Mucosa of rectum (tissue), 2 donors: ENCODE data around the gene DENND4A.

Experiments
- H3K27ac ChIP-seq, 2 donors: one replicate each; pipeline ENCODE4 v1.7.0; 2013; ENCODE audit warnings: inconsistent platforms in 2 of 2, low read depth in 2 of 2, low read length in 2 of 2
- H3K27me3 ChIP-seq, 2 donors: one replicate each; pipeline ENCODE4 v1.7.0; 2013; ENCODE audit warnings: low read length in 2 of 2; ENCODE audit not compliant: control insufficient read depth in 2 of 2, insufficient read depth in 2 of 2
- H3K36me3 ChIP-seq, 2 donors: one replicate each; pipeline ENCODE4 v1.7.0; 2013; ENCODE audit warnings: low read length in 2 of 2; ENCODE audit not compliant: control insufficient read depth in 2 of 2, insufficient read depth in 2 of 2
- H3K4me1 ChIP-seq, 2 donors: one replicate each; pipeline ENCODE4 v1.7.0; 2013; ENCODE audit warnings: low read length in 2 of 2, mild to moderate bottlenecking in 1 of 2; ENCODE audit not compliant: control insufficient read depth in 2 of 2, insufficient read depth in 2 of 2
- H3K4me3 ChIP-seq, 2 donors: one replicate each; pipeline ENCODE4 v1.7.0; 2013; ENCODE audit warnings: low read length in 2 of 2
- H3K9ac ChIP-seq, 2 donors: one replicate each; pipeline ENCODE4 v1.7.0; 2013; ENCODE audit warnings: low read length in 2 of 2, low read depth in 1 of 2, mild to moderate bottlenecking in 1 of 2
- H3K9me3 ChIP-seq, 2 donors: one replicate each; pipeline ENCODE4 v1.7.0; 2013; ENCODE audit warnings: low read length in 2 of 2; ENCODE audit not compliant: control insufficient read depth in 2 of 2
- donor health status: healthy.
- donor health status: Normal muscosa, but diverticular disease.

Gene DENND4A

DNA sequence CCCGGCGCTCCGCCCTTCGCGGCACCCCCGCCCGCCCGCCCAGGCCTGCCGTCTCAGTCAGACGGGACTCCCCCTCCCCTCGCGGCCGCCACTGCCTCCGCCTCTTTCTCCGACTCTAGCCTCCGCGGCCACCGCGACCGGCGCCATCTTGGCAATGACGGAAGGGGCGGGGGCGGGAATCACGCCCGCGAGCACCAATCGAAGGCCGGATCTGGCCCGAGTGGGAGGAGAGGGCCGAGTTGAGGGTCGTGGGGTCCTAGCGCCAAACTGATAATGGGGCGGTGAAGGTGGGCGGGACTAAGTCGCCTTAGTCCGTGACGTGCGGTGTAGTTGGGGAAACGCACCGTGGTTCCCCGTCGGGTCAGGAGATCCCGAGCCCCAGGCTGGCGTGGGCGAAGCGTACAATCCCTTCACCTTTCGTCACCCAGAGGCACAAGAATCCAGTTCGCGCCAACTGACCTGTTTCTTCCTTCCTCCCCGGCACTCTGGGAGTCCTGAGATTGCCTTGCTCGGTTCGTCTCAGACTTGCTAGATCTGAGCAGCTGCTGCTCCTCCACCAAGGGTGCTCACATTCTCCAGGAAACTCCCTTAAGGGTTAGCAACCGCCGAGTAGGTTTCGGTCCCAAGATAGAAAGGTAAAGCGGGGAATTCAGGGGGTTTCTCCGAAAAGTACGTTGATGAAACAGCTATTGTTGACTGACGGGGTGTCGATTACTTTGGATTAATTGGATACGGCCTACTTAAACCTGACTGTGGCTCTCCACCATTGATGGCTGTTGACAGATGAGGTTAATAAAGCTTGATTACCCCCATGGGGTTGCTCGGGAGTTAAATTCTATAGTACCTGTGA is at the start of gene DENND4A:
DENND4A (minus strand) TSS at position 156 of the 850 bp plus-strand sequence. CDS start 35,843 bp downstream, outside the sequence.
- H3K27me3 ChIP-seq, result no peaks in the 10 kb centered on the region
- peak within 1 kb of the TSS; percentile 95 to 99 for H3K4me3 ChIP-seq
- H3K9me3 ChIP-seq, result no peaks in the 10 kb centered on the region
- H3K27ac ChIP-seq, result peak within 1 kb of the TSS; percentile 97 to 99
- no peaks in the 10 kb centered on the region for H3K36me3 ChIP-seq
- H3K9ac ChIP-seq, result peak within 1 kb of the TSS; percentile 92 to 100
- H3K4me1 ChIP-seq, result peaks cover 0 to 15% of the 10 kb centered on the region in 2 donors

DNA sequence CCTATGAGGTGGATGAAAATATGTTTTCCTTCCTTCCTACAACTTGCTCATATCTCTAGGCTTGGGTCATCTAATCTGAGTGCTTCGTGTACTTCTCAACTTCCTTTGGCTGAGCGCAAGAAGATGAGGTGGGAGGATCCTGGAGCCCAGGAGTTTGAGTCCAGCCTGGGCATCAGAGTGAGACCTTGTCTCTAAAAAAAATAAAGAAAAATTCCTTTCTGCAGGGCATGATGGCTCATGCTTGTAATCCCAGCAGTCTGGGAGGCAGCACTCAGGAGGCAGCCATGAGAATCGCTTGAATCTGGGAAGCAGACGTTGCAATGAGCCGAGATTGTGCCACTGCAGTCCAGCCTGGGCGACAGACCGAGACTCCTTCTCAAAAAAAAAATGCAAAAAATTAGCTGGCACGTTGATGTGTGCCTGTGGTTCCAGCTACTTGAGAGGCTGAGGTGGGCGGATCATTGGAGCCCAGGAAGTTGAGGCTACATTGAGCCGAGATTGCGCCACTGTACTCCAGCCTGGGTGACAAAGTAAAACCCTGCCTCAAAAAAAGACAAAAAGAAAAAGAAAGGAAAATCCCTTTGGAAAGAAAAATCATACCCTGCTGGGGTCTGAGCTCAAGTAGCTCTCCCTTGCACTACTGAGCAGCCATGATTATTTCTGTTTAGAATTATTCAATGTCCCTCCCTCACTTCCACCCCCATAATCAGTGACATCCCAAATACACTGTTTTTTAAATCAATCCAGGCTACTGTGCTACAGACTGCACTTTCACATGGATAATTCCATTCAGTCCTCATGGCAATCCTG is 49.2 kb upstream of the DENND4A start:
- Histone ChIP-seq H3K27me3 (no peaks in the 10 kb centered on the region), H3K9ac (no peak overlapping the region), H3K9me3 (no peaks in the 10 kb centered on the region), H3K4me1 (no peaks in the 10 kb centered on the region), H3K27ac (no peak overlapping the region), H3K36me3 (no peaks in the 10 kb centered on the region), H3K4me3 (no peak overlapping the region)

DNA sequence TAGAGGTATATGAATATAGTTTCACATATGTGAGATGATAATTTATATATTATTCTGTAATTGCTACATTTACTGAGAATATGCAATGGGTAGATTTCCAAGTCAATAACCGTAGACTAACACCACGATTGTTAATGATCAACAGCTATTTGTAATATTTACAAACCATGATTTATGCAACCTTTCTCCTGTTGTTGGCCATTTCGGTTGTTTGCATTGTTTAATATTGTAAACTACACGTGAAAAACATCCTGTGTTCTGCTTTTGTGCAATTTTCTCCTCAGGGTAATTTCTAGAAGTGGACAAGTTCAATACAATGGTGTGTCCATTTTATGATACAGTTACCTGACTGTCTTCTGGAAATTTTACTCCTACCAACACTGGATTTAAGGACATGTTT is 47.9 kb upstream of the DENND4A start:
- Histone ChIP-seq H3K9me3 (no peaks in the 10 kb centered on the region), H3K27ac (no peak overlapping the region), H3K9ac (no peak overlapping the region), H3K36me3 (no peaks in the 10 kb centered on the region), H3K27me3 (no peaks in the 10 kb centered on the region), H3K4me3 (no peak overlapping the region), H3K4me1 (no peaks in the 10 kb centered on the region)

DNA sequence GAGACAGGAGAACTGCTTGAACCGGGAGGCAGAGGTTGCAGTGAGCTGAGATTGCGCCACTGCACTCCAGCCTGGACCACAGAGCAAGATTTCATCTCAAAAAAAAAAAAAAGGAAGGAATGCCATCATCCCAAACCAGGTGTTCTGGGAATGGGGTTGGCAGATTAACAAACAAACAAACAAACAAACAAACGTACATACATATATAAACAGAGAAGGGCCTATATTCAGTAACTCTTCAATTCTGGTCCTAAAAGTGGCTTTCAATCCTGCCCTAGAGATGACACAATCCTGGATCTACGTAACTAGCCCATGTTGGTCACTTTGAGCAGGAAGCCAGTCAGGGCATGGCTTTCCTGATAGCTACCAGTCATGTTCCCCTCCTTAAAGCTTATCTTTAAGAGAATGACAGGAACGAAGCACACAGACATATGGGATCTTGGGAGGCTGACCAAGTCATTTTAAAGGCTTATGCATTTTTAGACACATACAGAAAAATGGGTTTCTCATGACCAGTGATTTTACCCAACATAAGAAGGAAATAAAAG is 47.3 kb upstream of the DENND4A start:
- Histone ChIP-seq H3K36me3 (no peaks in the 10 kb centered on the region), H3K9ac (no peak overlapping the region), H3K27me3 (no peaks in the 10 kb centered on the region), H3K9me3 (no peaks in the 10 kb centered on the region), H3K4me1 (no peaks in the 10 kb centered on the region), H3K4me3 (no peak overlapping the region), H3K27ac (no peak overlapping the region)

DNA sequence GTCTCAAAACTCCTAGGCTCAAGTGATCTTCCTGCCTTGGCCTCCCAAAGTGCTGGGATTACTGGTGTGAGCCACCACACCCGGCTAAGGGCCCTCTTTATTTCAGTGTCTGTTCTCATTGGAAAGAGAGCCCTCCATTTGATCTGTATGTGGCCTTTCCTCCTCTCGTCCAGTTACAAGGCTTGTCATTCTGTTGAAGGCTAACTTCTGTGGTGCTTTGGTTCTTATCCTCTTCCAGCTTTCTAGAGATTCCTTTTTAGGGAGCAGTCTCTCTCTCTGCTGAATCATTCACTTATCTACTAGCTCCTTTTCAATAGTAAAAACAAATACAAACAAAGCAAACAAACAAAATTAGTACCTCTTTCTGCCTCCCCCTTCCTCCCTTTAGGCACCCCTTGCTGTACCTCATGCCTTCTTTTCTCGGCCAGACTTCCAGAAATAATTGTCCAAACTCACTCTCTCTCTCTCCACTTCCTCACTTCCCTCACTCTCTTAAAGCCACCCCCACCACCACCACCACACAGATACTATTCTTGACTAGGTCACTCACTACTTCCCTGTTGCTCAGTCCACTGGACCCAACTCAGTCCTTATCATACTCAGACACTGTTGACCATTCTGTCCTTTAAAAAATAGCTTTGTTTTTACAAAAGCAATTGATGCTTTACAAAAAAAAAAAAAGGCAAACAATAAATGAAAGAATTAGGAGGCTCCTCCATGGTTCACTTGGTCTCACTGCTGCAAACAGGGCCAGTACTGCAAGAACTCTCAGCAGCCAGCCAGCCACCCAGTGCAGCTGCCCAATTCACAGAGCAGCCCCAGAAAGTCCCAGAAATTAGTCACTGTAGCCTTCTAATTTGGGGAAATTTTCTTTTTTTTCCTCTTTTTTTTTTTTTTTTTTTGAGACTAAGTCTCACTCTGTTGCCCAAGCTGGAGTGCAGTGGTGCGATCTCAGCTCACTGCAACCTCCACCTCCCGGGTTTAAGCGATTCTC is 45.5 kb upstream of the DENND4A start:
- H3K9ac ChIP-seq, result no peak overlapping the region
- no peaks in the 10 kb centered on the region for H3K27me3 ChIP-seq
- no peaks in the 10 kb centered on the region for H3K36me3 ChIP-seq
- no peak overlapping the region for H3K4me3 ChIP-seq
- H3K27ac ChIP-seq, result no peak overlapping the region
- H3K4me1 ChIP-seq, result peaks cover 11 to 16% of the 10 kb centered on the region in 2 donors
- no peaks in the 10 kb centered on the region for H3K9me3 ChIP-seq

DNA sequence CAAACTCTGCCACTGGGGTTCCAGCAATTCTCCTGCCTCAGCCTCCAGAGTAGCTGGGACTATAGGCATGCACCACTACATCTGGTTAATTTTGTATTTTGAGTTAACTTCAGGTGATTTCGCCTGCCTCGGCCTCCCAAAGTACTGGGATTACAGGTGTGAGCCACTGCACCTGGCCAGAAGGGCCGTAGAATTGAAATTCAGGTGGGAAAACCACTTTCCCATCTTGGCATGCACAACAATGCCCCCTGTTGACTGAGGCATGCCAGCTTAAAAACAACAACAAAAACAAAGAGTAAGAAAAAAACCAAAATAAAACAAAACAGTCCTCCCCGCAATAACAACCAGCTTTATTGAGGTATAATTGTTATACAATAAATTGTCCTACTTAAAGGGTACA is 44.6 kb upstream of the DENND4A start:
- no peaks in the 10 kb centered on the region for H3K27me3 ChIP-seq
- no peaks in the 10 kb centered on the region for H3K36me3 ChIP-seq
- H3K9ac ChIP-seq, result no peak overlapping the region
- H3K9me3 ChIP-seq, result no peaks in the 10 kb centered on the region
- H3K27ac ChIP-seq, result no peak overlapping the region
- no peak overlapping the region for H3K4me3 ChIP-seq
- peaks cover 14 to 21% of the 10 kb centered on the region in 2 donors for H3K4me1 ChIP-seq

DNA sequence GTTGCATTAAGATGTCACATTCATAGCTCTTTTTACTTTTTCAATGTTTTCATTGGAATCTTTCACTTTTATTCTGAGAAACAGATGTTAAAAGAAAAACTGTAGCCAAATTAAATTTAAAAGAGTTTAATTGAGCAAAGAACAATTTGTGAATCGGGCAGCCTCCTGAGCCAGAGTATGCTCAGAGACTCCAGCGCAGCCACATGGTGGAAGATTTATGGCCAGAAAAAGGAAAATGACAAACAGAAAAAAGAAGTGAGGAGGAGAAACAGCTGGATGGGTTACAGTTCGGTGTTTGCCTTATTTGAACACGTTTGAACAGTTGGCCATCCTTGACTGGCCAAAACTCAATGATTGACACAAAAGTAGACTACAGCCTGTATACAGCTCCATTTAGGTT is 43.4 kb upstream of the DENND4A start:
- Histone ChIP-seq H3K36me3 (no peaks in the 10 kb centered on the region), H3K4me3 (no peak overlapping the region), H3K9me3 (no peaks in the 10 kb centered on the region), H3K4me1 (peaks cover 14 to 24% of the 10 kb centered on the region in 2 donors), H3K9ac (no peak overlapping the region), H3K27ac (no peak overlapping the region), H3K27me3 (no peaks in the 10 kb centered on the region)

DNA sequence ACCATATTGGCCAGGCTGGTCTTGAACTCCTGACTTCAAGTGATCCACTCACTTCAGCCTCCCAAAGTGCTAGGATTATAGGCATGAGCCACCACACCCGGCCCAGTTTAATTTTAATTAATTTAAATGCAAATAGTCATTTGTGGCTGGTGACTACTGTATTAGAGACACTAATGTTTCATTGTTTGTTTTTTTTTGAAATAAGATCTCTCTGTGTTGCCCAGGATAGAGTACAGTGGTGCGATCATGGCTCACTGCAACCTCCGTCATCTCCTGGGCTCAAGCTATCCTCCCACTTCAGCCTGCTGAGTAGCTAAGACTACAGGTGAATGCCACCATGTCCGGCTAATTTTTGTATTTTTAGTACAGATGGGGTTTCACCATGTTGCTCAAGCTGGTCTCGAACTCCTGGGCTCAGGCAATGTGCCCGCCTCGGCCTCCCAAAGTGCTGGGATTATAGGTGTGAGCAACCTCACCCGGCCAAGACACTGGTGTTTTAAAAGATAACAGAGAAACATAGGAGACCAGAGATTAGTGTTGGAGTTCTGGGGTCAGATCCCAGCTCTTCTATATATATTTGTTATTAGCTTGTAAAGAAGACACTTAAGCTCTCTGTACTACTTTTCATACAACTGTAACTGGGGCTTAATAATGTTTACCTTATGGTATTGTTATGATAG is 42.6 kb upstream of the DENND4A start:
- Histone ChIP-seq H3K4me3 (no peak overlapping the region), H3K36me3 (no peaks in the 10 kb centered on the region), H3K27ac (no peak overlapping the region), H3K9me3 (no peaks in the 10 kb centered on the region), H3K9ac (no peak overlapping the region), H3K4me1 (peaks cover 17 to 24% of the 10 kb centered on the region in 2 donors), H3K27me3 (no peaks in the 10 kb centered on the region)
